Neuronal stem cell (in vitro differentiated cells): ENCODE results near the gene FAM120B.

Experiments used
- DNase-seq: peaks from one replicate; pipeline ENCODE4 v3.0.0-alpha.2; 2013; ENCODE audit warnings: low spot score
- H2AFZ ChIP-seq: one replicate; pipeline ENCODE4 v1.6.1; 2013; ENCODE audit warnings: mild to moderate bottlenecking, low read length, inconsistent platforms
- H2AK5ac ChIP-seq: 2 replicates; pipeline ENCODE4 v1.6.1; 2013; ENCODE audit warnings: low read depth, mild to moderate bottlenecking, inconsistent platforms, low read length, moderate library complexity, mixed read lengths
- H2BK120ac ChIP-seq: 2 replicates; pipeline ENCODE4 v1.6.1; 2013; ENCODE audit warnings: low read depth, mild to moderate bottlenecking, inconsistent platforms, low read length, moderate library complexity, mixed read lengths
- H2BK12ac ChIP-seq: one replicate; pipeline ENCODE4 v1.6.1; 2013; ENCODE audit warnings: low read length, inconsistent platforms
- H2BK15ac ChIP-seq: 2 replicates; pipeline ENCODE4 v1.6.1; 2013; ENCODE audit warnings: mild to moderate bottlenecking, low read length, inconsistent platforms, mixed read lengths
- H2BK5ac ChIP-seq: one replicate; pipeline ENCODE4 v1.6.1; 2013; ENCODE audit warnings: inconsistent platforms, mild to moderate bottlenecking, low read length, moderate library complexity
- H3K14ac ChIP-seq: one replicate; pipeline ENCODE4 v1.6.1; 2013; ENCODE audit warnings: low read length, inconsistent platforms
- H3K18ac ChIP-seq: 2 replicates; pipeline ENCODE4 v1.6.1; 2013; ENCODE audit warnings: low read length, inconsistent platforms
- H3K23ac ChIP-seq: 2 replicates; pipeline ENCODE4 v1.6.1; 2013; ENCODE audit warnings: low read depth, mild to moderate bottlenecking, mixed read lengths, low read length, inconsistent platforms; ENCODE audit not compliant: poor library complexity
- H3K27ac ChIP-seq: replicated peaks from 3 replicates; pipeline ENCODE4 v1.5.1; 2013; ENCODE audit warnings: low read length, inconsistent platforms
- H3K27me3 ChIP-seq, 3 experiments: 2 replicates each; pipeline ENCODE4 v1.6.1; 2013; ENCODE audit warnings: low read length in 3 of 3, mild to moderate bottlenecking in 2 of 3, inconsistent platforms in 1 of 3, low read depth in 1 of 3, mixed read lengths in 1 of 3, moderate library complexity in 1 of 3; ENCODE audit not compliant: control insufficient read depth in 3 of 3, insufficient read depth in 3 of 3
- H3K36me3 ChIP-seq, 2 donors: replicated peaks in 1 of 2; 2 replicates each; pipeline ENCODE4 v1.6.1; 2013; ENCODE audit warnings: low read length in 2 of 2; ENCODE audit not compliant: control insufficient read depth in 2 of 2, insufficient read depth in 2 of 2
- H3K4ac ChIP-seq: 2 replicates; pipeline ENCODE4 v1.6.1; 2013; ENCODE audit warnings: inconsistent platforms, mild to moderate bottlenecking, low read length, moderate library complexity
- H3K4me1 ChIP-seq, 2 donors: 1 replicate in 1 of 2; 2 replicates in 1 of 2; pipeline ENCODE4 v1.6.1; 2013; ENCODE audit warnings: low read length in 2 of 2, low read depth in 1 of 2; ENCODE audit not compliant: control insufficient read depth in 2 of 2, insufficient read depth in 1 of 2
- H3K4me2 ChIP-seq: one replicate; pipeline ENCODE4 v1.6.1; 2013; ENCODE audit warnings: mild to moderate bottlenecking, low read length, inconsistent platforms; ENCODE audit not compliant: insufficient read depth, poor library complexity, severe bottlenecking
- H3K4me3 ChIP-seq, 2 donors: 2 replicates each; pipeline ENCODE4 v1.5.1; 2013; ENCODE audit warnings: low read length in 2 of 2, mild to moderate bottlenecking in 2 of 2, inconsistent platforms in 1 of 2, moderate library complexity in 1 of 2
- H3K79me1 ChIP-seq: one replicate; pipeline ENCODE4 v1.6.1; 2013; ENCODE audit warnings: low read depth, mild to moderate bottlenecking, inconsistent platforms, low read length, moderate library complexity
- H3K9ac ChIP-seq: one replicate; pipeline ENCODE4 v1.6.1; 2013; ENCODE audit warnings: mild to moderate bottlenecking, low read depth, low read length, inconsistent platforms; ENCODE audit not compliant: poor library complexity
- H3K9me3 ChIP-seq, 2 donors: replicated peaks in 1 of 2; 2 replicates each; pipeline versions ENCODE3 to v1.6.1; 2013; ENCODE audit warnings: low read length in 2 of 2, mild to moderate bottlenecking in 2 of 2, inconsistent platforms in 1 of 2, low read depth in 1 of 2, mixed read lengths in 1 of 2, moderate library complexity in 1 of 2; ENCODE audit not compliant: control insufficient read depth in 2 of 2, insufficient read depth in 1 of 2
- H4K8ac ChIP-seq: one replicate; pipeline ENCODE4 v1.6.1; 2013; ENCODE audit warnings: low read depth, mild to moderate bottlenecking, inconsistent platforms, low read length, moderate library complexity
- H4K91ac ChIP-seq: one replicate; pipeline ENCODE4 v1.6.1; 2013; ENCODE audit warnings: low read length, low read depth, mild to moderate bottlenecking, inconsistent platforms; ENCODE audit not compliant: poor library complexity
- WGBS, 2 donors: extraction: QIAGEN DNeasy Blood & Tissue Kit; methylation state at CpG; one replicate each; pipeline ENCODE4 v1.1.7; 2013; ENCODE audit warnings: missing lambda C conversion rate in 2 of 2, mixed read lengths in 1 of 2; ENCODE audit not compliant: insufficient read length in 2 of 2, insufficient replicate concordance in 1 of 2; ENCODE audit errors: extremely low coverage in 2 of 2; 5-methylcytosine and 5-hydroxymethylcytosine counted together

FAM120B gene

DNA sequence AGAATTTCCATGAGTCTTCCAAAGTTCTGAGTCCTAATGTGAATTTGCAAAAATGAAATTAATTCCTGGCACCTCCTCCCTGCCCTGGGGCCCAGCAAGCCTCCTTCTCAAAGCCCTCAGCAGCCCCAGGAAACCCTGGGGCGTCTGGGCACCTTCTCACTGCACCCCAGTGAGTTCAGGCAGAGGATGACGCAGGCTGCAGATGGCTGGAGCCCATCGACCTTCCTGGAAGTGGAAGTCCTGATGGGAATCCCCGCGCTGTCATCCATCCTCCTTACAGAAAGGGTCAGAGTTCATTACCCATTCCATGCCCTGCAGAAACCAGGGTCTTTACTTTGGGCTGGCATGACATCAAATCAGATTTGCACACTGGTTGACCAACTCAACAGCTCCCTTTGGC lies 47.3 kb upstream of the FAM120B start:
- Histone ChIP-seq H2BK12ac (no peak overlapping the region), H2AFZ (no peak overlapping the region), H3K27ac (no peak overlapping the region), H4K8ac (no peak overlapping the region), H3K79me1 (no peaks in the 10 kb centered on the region), H3K4me3 (no peak overlapping the region), H3K14ac (no peak overlapping the region), H3K4me1 (peaks cover 3 to 9% of the 10 kb centered on the region in 2 donors), H2BK120ac (no peak overlapping the region), H3K36me3 (no peaks in the 10 kb centered on the region), H2BK5ac (no peak overlapping the region), H3K4me2 (no peak overlapping the region), H3K23ac (no peak overlapping the region), H3K27me3 (no peaks in the 10 kb centered on the region), H4K91ac (no peak overlapping the region), H2AK5ac (no peak overlapping the region), H2BK15ac (no peak overlapping the region), H3K9me3 (no peaks in the 10 kb centered on the region), H3K4ac (no peak overlapping the region), H3K18ac (no peak overlapping the region), H3K9ac (no peak overlapping the region)
- no peak for DNase-seq
- no CpG with 5 or more reads among the region's 5 CpGs for whole genome bisulfite sequencing, 2 donors

DNA sequence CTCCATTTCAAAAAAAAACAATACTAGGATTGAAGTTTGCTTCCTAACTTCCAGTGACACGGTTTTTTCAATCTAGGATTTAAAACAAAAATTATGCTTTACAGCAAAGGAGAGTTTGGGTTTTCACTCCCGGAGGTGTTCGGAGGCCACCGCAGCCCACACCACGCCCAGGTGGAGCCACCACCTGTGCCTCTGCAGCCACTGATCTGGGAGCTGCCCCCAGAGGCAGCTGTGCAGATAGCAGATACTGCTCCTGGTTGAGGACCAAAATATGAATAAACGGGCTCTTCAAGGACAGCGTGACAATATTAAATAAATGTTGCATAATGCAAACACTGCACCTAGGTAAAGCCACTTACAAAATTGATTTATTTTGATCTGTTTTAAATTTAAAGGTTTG lies 45.9 kb upstream of the FAM120B start:
- Histone ChIP-seq H2BK12ac (no peak overlapping the region), H3K9ac (no peak overlapping the region), H3K79me1 (no peaks in the 10 kb centered on the region), H3K14ac (no peak overlapping the region), H4K91ac (no peak overlapping the region), H3K23ac (no peak overlapping the region), H3K18ac (no peak overlapping the region), H4K8ac (no peak overlapping the region), H2BK120ac (no peak overlapping the region), H3K4me3 (no peak overlapping the region), H3K27me3 (no peaks in the 10 kb centered on the region), H3K36me3 (no peaks in the 10 kb centered on the region), H2AFZ (no peak overlapping the region), H3K27ac (no peak overlapping the region), H2BK5ac (no peak overlapping the region), H3K4me1 (peaks cover 5 to 12% of the 10 kb centered on the region in 2 donors), H2BK15ac (no peak overlapping the region), H3K9me3 (no peaks in the 10 kb centered on the region), H2AK5ac (no peak overlapping the region), H3K4ac (no peak overlapping the region), H3K4me2 (no peak overlapping the region)
- no peak for DNase-seq
- WGBS, 2 donors, result no CpG with 5 or more reads among the region's 7 CpGs

DNA sequence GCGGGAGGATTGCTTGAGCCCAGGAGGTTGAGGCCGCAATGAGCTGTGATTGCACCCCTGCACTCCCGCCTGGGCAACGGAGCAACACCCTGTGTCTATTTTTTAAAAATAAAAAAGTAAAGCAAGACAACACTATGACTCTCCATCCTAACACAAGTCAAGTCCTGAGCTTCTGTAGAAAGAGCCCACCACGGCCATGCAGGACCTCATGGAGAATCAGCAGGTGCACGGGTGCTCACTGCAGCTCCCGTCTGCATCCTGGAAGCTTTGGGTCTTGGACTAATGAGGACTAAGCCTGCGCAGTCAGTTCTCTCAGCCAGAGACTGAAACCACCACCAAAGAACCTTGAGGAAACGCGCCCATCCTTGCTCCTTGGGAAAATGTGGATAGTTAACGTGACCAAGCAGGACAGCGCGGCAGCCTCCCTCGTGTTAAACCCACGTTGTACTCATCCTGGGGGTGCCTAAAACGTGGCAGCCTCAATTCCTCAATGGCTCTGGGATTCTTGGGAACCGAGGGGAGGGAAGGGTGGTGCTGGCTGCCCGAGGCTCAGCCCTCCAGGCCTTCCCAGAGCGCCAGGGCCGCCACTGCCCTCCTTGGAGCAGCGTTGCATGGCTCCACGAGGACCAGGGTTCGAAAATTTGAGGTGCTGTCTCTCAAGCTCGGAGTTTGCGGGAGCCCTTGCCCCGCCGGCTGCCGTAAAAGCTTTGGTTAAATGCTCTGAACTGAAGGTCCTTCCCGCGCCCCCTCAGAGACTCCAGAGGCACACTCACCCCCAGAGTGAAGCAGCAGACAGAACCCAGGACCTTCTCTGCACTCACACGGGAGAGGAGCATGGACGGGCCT lies 44.7 kb upstream of the FAM120B start:
- no CpG with 5 or more reads among the region's 32 CpGs for WGBS, 2 donors
- peak overlapping the region; percentile 97 for H2BK15ac ChIP-seq
- H4K8ac ChIP-seq, result peak overlapping the region; percentile 23
- no peaks in the 10 kb centered on the region for H3K9me3 ChIP-seq
- peaks cover 14 to 19% of the 10 kb centered on the region in 2 donors for H3K4me1 ChIP-seq
- no peak overlapping the region for H3K27ac ChIP-seq
- DNase-seq, result no peak
- H3K9ac ChIP-seq, result no peak overlapping the region
- peak overlapping the region; percentile 56 for H2AFZ ChIP-seq
- peak overlapping the region; percentile 41 for H2BK12ac ChIP-seq
- peak overlapping the region; percentile 89 for H2AK5ac ChIP-seq
- no peaks in the 10 kb centered on the region for H3K36me3 ChIP-seq
- H3K27me3 ChIP-seq, result no peaks in the 10 kb centered on the region
- peak overlapping the region; percentile 51 for H3K14ac ChIP-seq
- H3K4me3 ChIP-seq, result no peak overlapping the region
- H4K91ac ChIP-seq, result no peak overlapping the region
- H2BK5ac ChIP-seq, result no peak overlapping the region
- no peak overlapping the region for H3K4ac ChIP-seq
- peak overlapping the region; percentile 86 for H3K18ac ChIP-seq
- H3K4me2 ChIP-seq, result no peak overlapping the region
- H3K23ac ChIP-seq, result peak overlapping the region; percentile 48
- no peaks in the 10 kb centered on the region for H3K79me1 ChIP-seq
- H2BK120ac ChIP-seq, result peak overlapping the region; percentile 65

DNA sequence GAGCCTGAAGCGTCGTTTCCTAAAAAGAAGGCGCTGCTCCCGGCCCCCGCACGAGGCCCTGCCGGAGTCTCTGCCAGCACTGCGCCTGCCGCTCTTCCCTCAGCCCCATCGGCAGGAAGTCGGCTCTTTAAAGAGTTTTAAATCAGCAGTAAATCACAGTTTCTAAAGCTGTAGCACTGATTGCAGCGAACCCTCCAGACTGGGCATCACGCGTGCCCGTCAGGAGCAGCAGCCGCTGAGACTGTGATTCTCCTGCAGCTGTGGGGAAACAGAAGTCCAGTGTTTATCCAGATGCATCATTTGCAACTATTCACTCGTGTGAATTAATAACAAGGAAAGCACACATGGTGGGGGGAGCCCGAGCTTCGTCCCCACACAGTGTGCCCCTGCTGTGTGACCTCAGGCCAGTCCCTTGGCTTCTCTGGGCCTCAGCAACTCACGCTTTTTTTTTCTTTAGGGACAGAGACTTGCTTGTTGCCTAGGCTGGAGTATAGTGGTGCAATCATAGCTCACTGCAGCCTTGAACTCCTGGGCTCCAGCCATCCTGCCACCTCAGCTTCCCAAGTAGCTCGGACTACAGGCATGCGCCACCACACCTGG lies 44.0 kb upstream of the FAM120B start:
- H4K91ac ChIP-seq, result no peak overlapping the region
- no CpG with 5 or more reads among the region's 22 CpGs for WGBS, 2 donors
- H3K4me3 ChIP-seq, result no peak overlapping the region
- no peaks in the 10 kb centered on the region for H3K27me3 ChIP-seq
- H3K14ac ChIP-seq, result no peak overlapping the region
- no peak for DNase-seq
- H3K23ac ChIP-seq, result peak overlapping the region; percentile 48
- H2BK120ac ChIP-seq, result peak overlapping the region; percentile 65
- peak overlapping the region; percentile 97 for H2BK15ac ChIP-seq
- peak overlapping the region; percentile 56 for H2AFZ ChIP-seq
- H3K27ac ChIP-seq, result no peak overlapping the region
- H3K4ac ChIP-seq, result no peak overlapping the region
- peak overlapping the region; percentile 86 for H3K18ac ChIP-seq
- no peak overlapping the region for H4K8ac ChIP-seq
- no peak overlapping the region for H3K4me2 ChIP-seq
- H3K9ac ChIP-seq, result no peak overlapping the region
- peak overlapping the region; percentile 89 for H2AK5ac ChIP-seq
- H2BK5ac ChIP-seq, result no peak overlapping the region
- H3K4me1 ChIP-seq, result peaks cover 14 to 19% of the 10 kb centered on the region in 2 donors
- no peaks in the 10 kb centered on the region for H3K36me3 ChIP-seq
- H3K9me3 ChIP-seq, result no peaks in the 10 kb centered on the region
- no peaks in the 10 kb centered on the region for H3K79me1 ChIP-seq
- H2BK12ac ChIP-seq, result no peak overlapping the region
